GM19463 (cell line): ENCODE measurements around the gene PLXDC1.

Experiments used
- ATAC-seq: cut with Tn5 transposase; IDR thresholded peaks from one replicate; pipeline ENCODE4 v1.9.1; 2021; ENCODE audit warnings: mild to moderate bottlenecking, moderate library complexity; ENCODE audit not compliant: unreplicated experiment

The PLXDC1 gene

DNA sequence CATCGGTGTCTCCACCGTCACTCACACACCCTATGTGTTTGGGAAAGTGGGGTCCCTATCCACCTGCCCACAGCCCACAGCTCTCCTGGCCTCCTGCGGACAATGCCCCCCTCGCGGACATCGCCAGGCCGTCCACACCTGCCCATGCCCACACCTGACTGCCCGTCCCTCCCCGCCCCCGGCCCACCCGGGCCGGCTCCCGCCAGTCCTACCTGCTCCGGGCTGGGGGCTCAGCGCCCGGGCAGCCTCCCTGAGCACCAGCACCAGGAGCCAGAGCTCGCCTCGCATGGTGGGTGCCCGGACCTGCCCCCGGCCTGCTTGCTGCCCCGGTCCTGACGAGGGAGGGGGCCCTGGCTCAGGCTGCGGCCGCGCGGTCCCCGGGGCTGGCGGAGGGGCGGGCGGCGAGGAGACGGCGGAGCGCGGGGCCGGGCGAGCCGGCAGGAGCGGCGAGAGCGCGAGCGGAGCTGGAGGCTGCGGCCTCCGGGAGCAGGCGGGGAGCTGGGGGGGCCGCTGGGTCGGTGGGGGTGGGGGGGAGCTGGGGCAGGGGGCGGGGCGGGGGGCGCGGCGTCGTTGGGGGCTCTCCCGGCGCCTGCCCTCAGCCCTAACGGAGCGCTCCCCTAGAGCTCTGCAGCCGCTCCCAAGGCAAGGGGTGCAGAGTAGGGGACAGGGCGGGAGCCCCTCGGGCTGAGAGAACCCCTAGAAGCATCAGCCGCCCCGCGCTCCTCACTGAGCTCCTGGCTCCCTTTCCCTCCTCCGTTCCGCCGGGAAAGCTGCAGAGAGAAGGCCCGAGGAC is at the start of gene PLXDC1:
TSS of gene PLXDC1 (minus strand) at position 488 of the 793 bp plus-strand sequence. CDS start at position 288, 200 bp downstream.
- ATAC-seq, result no peak

DNA sequence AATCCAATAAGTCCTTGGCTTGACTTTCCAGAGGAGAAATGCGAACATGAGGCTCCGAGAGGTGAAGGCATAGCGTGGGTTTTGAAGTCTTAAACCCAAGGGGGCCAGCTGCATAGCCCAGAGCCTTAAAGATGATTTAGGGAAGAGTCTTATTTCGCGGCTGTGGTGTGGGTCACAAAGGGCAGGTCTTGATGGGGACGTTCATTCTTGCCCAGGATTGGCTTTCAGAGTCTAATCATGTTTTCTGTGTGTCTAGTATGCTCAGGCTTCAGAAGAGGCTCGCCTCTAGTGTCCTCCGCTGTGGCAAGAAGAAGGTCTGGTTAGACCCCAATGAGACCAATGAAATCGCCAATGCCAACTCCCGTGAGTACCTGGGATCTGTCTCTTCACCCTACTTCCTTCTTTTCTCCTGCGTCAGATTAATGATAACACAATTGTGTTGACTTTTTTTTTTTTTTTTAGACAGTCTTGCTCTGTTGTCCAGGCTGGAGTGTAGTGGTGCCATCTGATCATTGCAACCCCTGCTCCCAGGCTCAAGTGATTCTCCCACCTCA is 49.6 kb upstream of the PLXDC1 start:
- no peak for ATAC-seq

DNA sequence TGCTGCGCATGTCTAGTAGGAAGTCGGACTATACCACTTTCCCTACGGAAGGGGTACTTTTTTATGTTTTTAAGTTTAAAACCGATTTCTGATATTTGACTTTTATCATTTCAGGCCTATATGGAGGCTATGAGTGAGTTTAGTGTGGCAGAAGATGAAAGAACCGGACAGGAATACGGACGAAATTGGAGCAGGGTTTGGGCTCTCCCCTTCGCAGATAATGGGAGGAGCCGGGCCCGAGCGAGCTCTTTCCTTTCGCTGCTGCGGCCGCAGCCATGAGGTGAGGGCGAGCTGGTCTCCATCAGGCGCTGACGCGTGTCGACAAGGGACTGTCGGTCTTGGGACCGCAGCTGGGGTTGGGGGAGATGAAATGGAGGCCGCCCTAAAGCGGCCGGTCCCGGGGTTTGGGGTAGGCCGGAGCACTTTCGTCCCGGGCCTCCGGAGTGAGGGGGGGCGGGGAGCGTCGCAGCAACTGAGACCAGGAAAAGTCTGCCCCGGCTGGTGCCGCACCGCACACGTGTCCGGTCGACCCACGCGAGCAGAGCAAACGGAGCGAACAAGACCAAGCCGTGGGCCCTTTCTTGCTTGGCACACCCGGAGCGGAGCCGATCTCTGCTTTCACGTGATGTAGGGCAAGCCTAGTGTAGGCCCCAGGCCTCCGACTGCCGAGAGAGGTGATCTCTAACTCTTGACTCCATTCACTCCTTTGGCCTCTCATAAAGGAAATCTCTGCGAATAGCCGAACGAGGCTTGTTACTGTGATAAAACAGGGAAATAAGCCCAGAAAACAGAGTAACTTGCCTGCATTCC is 48.8 kb upstream of the PLXDC1 start, which contains the start of gene RPL19:
TSS of gene RPL19 (plus strand) at position 214 of the 810 bp plus-strand sequence. CDS start at position 276, 62 bp downstream.
- ATAC-seq, result peak; percentile 63

DNA sequence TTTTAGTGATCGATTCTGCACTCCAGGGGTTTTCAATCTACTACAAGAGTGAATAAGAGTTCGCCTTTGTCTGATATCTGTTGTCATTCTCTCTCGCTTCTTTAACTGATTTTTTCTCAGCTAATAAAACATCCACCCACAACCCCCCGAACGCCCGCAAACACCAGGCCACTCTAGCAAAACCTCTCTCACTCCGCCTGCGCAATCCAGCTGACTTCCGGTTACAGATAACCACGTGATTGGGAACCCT is 48.3 kb upstream of the PLXDC1 start:
- ATAC-seq, result peak; percentile 56

DNA sequence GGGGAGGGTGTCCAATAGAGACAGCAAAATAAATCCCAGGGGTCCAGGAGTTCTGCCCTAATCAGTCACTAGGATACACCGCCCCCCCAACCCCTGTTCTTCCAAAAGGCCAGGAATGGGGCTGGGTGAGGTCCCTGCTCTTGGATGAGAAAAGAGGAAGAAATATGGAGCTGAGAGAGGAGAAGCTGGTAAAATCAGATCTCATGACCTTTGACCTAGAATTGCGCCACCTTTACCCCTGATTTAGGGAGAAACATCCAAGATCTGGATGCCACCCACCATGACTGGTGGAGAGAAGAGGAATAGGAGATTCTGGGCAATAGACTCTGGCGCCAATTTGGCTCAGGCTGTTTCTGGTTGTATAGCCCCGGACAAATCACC is 46.7 kb upstream of the PLXDC1 start:
- ATAC-seq, result no peak

DNA sequence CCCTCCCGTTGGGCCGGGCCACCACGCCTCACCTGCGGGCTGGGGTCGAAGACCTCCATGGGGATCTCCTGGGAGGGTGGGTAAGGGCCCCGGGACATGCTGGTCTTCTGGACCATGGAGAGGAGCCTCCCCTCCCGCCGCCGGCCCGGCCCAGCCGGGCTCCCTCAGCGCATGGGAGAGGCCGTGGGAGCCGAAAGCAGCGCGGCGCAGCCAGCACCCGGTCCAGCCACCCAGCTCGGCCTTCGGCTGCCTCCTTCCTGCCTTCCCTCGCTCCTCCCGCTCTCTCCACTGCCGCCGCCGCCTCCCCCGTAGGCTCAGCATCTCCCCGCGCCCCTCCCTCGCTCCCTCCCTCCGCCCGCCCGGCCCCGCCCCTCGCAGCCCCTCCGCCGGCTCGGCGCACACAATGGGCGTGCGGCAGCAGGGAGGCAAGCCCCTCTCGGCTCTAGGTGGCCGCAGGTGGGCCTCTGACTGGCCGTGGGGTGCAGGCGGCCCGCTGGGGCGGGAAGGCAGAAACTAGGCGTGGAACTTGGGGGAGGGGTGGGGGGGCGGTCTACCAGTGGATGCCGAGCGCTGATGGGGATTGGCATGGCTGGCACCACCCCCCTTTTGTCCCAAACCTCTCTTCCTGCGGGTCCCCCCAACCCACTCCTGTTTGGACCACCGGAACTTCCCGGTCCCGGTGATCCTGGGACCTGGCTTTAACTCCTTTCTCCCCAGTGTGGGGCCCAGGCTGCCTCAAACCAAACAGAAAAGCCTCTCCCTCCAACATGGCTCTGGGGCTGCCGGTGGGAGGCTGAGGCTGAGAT is 46.1 kb upstream of the PLXDC1 start, which contains the start of gene CACNB1:
TSS of gene CACNB1 (minus strand) at position 290 of the 806 bp plus-strand sequence. CDS start at position 116, 174 bp downstream.
- ATAC-seq, result no peak

DNA sequence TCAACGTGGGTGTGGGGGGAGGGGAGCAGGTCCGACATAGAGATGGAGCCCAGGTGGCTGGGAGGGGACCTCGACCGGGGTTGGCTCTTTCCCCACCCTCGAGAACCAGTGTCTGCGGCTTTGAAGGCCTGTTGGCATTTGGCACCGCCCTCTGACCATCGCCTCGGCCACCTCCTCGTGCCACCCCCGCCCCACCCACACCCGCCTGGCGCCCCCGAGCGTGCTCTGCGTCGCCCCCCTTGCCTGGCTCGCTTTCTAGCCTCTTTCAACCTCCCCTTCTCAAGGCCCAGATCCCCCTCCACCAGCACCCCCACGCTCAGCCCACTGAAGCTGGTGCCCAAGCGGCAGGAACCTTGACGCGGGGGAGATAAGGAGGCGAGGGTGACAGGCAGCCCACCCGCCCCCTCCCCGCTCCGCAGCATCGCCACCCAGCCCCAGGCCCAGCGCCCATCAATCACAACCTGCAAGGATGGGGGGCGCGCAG is 45.4 kb upstream of the PLXDC1 start:
- ATAC-seq, result no peak

DNA sequence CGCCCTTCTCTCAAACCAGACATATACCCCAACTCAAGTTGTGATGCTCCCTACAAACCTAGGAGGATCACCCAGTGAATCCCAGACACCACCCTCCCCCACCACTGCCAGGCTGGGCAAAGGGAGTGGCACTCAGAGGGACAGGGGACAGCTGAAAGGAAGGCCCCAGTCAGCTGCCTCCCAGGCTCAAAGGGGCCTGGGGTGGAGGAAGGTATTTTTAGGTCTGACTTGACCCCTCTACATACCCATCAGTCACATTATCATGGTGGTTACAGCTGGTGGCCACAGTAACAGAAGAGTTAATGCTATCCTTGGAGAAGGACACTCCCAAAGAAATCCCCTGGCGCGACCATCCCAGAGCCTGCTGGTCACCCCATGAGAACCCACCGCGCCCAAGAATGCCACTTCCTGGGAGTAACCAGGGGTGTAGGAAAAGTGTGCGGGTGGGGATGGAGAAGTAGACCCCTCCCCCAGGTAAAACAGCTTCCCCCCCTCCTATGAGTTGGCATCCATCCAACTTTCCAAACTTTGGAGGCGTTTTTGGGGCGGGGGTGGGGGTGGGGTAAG is 44.9 kb upstream of the PLXDC1 start:
- ATAC-seq, result no peak

DNA sequence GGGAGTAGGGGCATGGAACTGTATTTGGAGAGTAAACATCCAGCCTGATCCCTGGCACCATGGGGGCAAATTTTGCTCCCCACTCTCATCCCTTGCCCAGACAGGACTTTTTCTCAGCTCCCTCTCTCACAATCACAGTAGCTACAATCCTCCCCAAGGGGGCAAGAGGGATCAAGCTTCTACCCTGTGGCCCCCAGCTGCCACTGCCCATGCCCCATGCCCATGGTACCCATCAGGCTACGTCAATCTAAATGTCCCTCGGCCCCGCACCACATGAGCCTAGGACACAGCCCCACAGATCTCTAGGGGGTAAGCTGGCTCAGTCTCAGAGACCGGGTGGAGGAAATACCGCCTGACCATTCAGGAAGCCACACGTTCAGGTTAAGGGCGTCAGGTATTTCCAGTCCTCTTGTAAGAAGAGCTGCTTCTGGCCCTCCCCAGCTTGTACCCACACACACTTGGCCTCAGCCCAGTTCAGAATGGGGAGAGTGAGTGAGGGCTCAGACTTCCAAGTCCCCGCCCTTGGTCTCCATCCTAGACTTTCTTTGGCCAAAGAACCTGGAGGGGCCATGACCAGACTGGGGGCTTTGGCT is 44.2 kb upstream of the PLXDC1 start:
- ATAC-seq, result no peak

DNA sequence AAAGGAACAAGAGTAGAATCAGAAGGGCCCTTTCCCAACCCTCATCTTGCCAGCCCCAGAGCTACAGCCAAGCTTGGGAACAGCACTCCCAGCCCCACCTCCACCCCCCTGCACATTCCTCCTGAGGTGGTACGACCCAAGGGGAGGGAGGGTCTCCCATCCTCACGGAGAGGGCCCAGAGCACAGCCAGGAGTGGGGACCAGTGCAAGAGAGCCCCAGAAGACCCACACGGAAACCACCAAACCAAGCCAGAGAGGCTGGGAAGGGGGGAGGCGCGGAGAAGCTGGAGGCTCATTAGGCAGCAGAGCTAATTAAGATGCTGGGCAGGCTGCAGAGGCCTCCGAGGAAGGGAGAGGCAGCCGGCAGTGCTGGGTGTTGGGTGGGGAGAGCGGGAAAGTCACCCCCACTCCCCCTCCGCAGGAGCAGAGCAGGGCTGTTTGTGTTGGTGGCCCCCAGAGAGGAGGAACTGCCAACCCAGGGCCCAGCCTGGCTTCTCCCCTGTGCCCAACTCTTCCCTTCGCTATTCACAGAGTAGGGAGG is 43.6 kb upstream of the PLXDC1 start:
- no peak for ATAC-seq

DNA sequence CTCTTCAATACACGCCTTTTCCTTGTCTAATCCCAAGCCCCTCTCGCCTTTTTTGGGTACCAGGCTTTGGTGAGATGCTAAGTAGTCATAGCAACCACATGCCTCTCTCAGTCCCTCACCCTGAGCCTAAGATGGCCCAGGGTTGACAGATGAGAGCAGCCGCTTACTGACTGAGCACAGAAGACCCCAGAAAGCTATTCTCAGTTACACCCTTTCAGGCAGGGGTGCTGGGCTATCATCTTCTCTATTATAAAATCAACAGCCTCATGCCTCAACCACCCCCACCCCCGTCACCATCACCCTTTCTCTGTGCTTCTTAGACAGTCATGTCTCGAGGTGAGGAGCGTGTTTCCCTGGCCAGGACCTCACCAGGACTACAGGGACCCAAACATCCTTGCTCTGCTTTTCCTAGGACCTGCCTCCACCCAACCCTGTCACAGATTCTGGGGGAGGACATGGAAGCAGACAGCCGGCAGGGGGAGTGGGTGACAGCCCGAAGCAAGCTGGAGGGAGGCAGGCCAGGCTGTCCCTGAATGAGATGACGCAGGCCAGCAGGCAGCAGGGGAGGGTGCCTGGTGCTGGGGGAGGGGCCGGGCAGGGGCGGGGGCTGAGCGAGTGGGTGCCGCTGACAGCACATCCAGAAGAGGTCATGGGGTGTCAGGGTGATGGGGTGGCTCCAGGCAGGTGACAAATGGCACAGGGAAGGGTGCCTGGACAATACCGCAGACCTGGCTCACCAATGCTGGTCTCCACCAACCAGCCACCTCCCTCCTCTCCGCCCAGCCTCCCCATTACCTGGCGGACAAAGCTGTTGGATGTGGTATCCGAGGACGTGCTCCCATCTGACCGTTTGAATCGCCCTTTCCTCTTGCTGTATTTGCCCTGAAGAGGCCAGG is 42.9 kb upstream of the PLXDC1 start:
- no peak for ATAC-seq

DNA sequence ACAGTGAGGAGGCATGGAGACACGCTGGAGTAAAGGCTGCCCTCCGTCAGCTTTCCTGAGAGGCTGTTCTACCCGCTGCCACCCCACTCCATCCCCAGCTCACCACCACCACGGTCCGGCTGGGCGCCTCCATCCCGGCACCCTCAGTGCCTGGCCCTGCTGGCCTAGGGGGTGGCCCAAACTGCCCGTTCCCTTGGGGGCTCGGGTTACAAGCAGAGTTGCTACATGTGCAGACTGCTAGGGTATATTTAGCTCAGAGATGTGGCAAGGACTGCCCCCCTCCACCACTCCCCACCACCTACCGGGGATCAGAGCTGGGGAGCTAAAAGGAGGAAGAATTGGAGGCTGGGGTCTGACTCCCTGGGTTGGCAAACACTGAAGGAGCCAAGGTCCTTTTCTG is 41.9 kb upstream of the PLXDC1 start:
- no peak for ATAC-seq

DNA sequence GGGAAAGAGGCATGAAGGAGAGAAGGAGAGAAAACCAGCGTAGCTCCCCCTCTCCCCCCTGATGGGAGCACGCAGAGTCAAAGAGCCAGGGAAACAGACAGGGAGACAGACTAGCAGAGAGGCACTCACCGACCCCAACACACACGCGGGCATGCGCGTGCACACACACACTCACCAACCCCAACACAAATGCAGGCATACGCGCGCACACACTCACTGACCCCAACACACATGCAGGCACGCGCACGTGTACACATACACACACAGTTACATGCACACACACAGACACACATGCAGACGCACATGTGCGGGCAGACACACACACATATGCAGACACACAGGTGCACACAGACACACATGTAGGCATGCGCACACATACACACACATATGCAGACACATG is 41.5 kb upstream of the PLXDC1 start:
- no peak for ATAC-seq

DNA sequence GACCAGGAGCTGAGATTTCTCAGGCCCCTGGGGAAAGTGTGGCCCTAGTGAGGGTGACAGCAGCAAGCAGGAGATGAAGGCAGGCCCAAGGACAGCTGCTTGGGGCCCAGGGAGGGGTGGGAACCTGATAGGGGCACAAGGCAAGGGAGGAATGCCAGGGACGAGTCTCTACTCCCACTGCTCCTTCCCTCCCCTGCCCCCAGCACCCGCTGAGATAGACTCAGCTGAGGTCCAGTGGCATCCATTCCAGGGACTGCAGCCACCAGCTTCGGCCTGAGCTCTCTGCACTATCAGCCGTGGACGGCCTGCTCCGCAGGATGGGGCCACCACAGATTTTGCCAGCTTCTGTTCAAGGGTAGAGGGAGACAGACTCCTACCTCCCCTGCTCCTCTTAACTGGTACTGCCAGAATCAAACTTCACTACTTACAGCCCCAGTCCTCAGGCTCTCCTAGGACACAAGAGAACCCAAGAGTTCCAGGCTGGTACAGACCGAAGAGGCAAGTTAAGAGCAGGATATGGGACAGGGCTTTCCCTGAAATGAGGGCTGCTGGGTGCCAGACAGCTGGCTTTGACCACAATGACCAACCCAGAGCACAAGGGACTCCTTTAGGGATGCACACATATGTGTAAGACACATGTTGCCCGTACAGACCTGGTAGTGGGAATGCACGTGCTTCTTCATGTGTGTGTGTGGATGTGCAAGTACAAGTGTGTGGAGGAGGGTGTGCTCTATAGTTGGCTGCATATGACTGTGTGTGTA is 40.5 kb upstream of the PLXDC1 start:
- no peak for ATAC-seq

DNA sequence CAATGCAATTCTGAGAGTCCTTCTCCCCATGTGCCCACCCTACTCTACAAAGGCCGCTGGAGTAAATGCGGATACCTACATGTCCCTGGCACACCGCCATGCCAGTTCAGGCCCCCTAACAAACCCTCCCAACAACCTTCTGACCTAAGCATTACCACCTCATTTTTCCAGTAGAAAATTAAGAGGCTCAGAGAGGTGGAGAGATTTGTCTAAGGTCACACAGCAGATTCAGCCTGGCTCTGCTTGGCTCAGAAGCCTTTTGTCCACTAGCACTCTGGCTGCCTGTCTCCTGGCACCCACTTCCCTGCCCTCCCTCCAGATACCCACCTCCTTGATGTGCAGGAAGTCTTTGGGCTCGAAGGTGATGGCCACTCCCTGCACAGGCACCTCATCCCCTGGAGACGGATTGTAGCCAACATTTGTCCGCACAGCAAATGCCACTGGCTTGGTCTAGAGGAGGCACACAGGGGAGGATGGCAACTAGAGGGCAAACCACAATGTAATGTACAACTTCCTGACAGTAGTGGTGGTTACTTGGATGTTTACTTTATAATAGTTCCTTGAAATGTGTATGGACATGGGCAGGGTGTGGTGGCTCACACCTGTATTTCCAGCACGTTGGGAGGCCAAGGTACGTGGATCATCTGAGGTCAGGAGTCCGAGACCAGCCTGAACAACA is 35.9 kb upstream of the PLXDC1 start:
- ATAC-seq, result no peak

DNA sequence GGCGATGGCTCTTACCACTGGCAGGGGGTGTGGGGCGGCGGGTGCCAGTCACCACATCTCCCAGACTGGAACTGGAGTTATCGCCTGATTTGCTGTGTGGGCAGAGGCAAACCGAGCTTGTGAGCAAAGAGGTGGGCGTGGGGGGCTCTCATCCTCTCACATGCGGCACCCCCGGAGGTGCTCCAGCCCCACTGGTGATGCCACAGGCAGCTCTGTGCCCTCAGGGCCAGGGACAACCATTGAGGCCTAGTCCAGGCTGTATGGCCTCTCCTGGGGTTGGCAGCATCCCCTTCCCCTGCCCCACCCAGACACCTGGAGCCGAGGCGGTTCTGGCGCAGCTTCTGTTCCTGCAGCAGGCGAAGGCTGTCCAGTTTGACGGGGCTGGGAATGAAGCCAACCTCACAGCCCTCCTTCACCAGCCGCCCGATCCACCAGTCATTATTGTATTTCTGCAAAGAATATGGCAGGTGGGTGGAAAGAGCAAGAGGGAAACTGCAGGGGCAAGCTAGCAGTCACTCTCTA is 35.1 kb upstream of the PLXDC1 start:
- ATAC-seq, result no peak

DNA sequence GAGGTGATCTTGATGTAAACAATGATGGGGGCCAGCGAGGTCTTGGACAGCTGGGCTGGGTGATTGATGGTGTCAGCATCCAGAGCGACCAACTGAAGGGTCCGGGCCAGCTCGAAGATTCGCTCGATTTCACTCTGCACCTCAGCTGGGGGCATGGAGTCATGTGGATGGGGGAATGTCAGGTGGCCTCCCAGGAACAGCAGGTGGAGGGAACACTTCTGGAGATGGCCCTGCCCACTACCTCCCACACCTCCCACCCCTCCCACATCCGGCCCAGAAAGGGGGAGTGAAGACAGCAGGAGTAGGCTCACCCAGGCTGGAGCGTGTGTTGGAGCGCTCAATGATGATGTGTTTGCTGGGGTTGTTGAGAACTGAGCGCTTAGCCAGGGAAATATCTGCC is 32.3 kb upstream of the PLXDC1 start:
- no peak for ATAC-seq
